DOHH2 (cell line): ENCODE results near the gene CORO2B.

ENCODE experiments used
- H3F3A ChIP-seq: fragments of 200-600 bp; sonication (generic), shearing (Covaris generic); 2 replicates; pipeline ENCODE4 v1.6.0; 2016; ENCODE audit warnings: antibody characterized with exemption, mild to moderate bottlenecking; ENCODE audit not compliant: control insufficient read depth, insufficient read depth
- H3K27ac ChIP-seq: fragments of 200-600 bp; sonication (generic); 2 replicates; pipeline ENCODE4 v1.5.1; 2014; ENCODE audit warnings: low read depth, mild to moderate bottlenecking, low read length, moderate library complexity
- H3K27me3 ChIP-seq: fragments of 200-600 bp; sonication (generic); 2 replicates; pipeline ENCODE4 v1.6.1; 2014; ENCODE audit warnings: mild to moderate bottlenecking, low read length, mixed read lengths; ENCODE audit not compliant: control insufficient read depth
- H3K36me3 ChIP-seq: fragments of 200-600 bp; sonication (generic); 2 replicates; pipeline ENCODE4 v1.6.1; 2014; ENCODE audit warnings: mild to moderate bottlenecking, low read length, moderate library complexity, mixed read lengths; ENCODE audit not compliant: control insufficient read depth
- H3K4me1 ChIP-seq: fragments of 200-600 bp; sonication (generic); 2 replicates; pipeline ENCODE4 v1.6.1; 2014; ENCODE audit warnings: mild to moderate bottlenecking, low read length, mixed read lengths; ENCODE audit not compliant: control insufficient read depth
- H3K4me2 ChIP-seq: fragments of 200-600 bp; sonication (generic); 2 replicates; pipeline ENCODE4 v1.6.0; 2014; ENCODE audit warnings: mild to moderate bottlenecking, low read length, moderate library complexity
- H3K4me3 ChIP-seq: fragments of 200-600 bp; sonication (generic); 2 replicates; pipeline ENCODE4 v1.5.1; 2014; ENCODE audit warnings: mild to moderate bottlenecking, low read length, mixed read lengths
- H3K79me2 ChIP-seq: fragments of 200-600 bp; sonication (generic); 2 replicates; pipeline ENCODE4 v1.6.1; 2014; ENCODE audit warnings: mild to moderate bottlenecking, low read length, mixed read lengths; ENCODE audit not compliant: control insufficient read depth
- H3K9me2 ChIP-seq: fragments of 200-600 bp; sonication (generic); replicated peaks from 2 replicates; pipeline ENCODE4 v1.6.1; 2014; ENCODE audit warnings: mild to moderate bottlenecking, low read length, mixed read lengths; ENCODE audit not compliant: control insufficient read depth
- H3K9me3 ChIP-seq: fragments of 200-600 bp; sonication (generic); 2 replicates; pipeline ENCODE4 v1.6.1; 2014; ENCODE audit warnings: antibody characterized with exemption, low read length, mixed read lengths; ENCODE audit not compliant: control insufficient read depth, insufficient read depth
- H4K20me1 ChIP-seq: fragments of 200-600 bp; sonication (generic); 2 replicates; pipeline ENCODE4 v1.6.0; 2014; ENCODE audit warnings: low read depth, mild to moderate bottlenecking, antibody characterized with exemption, low read length, moderate library complexity; ENCODE audit not compliant: control insufficient read depth, insufficient read depth
- CTCF ChIP-seq: fragments of 200-600 bp; sonication (generic); IDR thresholded peaks from one replicate; pipeline ENCODE4 v1.5.1; 2014; ENCODE audit warnings: antibody characterized with exemption, mild to moderate bottlenecking, low read depth, low read length; ENCODE audit not compliant: poor library complexity, severe bottlenecking
- EZH2phosphoT487 ChIP-seq: fragments of 200-600 bp; sonication (generic); IDR thresholded peaks from 2 replicates; pipeline ENCODE4 v1.6.1; 2017; ENCODE audit warnings: borderline replicate concordance, mild to moderate bottlenecking, antibody characterized with exemption, low read length, moderate library complexity, mixed read lengths

The CORO2B gene

DNA sequence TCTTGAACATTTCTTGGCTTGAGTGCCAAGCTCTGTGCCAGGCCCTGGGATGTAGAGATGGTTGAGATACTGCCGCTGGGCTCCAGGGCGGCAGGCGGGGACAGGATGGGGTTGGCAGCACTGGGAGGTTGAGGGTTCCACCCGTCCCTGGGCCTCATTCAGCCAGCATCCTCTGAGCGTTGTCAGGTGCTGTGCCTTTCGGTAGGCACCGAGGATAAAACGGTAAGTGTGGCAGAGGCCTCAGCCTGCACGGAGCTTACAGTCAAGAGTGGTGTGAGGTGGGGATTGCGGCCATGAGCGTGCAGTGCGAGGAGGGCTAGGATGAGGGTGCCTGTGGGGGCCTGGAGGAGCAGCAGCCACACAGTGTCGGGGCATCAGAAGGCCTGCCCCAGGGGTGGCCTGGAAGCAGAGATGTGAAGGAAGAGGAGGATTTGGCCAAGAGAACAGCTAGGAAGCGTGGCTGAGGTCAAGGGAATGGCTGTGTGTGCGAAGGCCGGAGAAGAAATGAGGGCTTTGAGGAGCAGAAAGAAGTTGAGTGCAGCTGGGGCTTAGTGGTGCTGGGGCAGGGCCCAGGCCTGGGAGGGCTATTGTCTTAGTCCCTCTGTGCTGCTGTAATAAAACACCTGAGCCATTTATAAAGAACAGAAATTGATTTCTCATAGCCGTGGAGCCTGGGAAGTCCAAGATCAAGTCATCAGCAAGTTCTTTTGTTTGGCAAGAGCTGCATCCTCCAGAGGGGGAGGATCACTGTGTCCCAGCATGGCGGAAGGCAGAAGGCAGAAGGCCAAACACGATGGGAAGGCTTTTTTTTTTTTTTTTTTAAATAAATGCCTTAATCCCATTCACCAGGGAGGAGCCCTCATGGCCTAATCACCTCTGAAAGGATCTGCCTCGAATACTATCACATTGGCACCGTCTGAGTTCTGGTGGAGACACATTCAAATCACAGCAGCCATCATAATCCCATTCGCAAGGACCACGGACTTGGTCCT lies 22.7 kb downstream of the CORO2B start:
- H3K4me2 ChIP-seq: no peak overlapping the region
- no peak overlapping the region for H3K4me3 ChIP-seq
- no peaks in the 10 kb centered on the region for H3K9me3 ChIP-seq
- H3K4me1 ChIP-seq: peaks cover 7% of the 10 kb centered on the region
- peaks cover 5% of the 10 kb centered on the region; the same call in 1 of the 2 replicates for H3K27me3 ChIP-seq
- H3F3A ChIP-seq: no peaks in the 10 kb centered on the region
- H3K27ac ChIP-seq: no peak overlapping the region
- H3K36me3 ChIP-seq: no peaks in the 10 kb centered on the region
- TF ChIP-seq CTCF: no peak
- TF ChIP-seq EZH2phosphoT487: no peak
- H3K79me2 ChIP-seq: no peaks in the 10 kb centered on the region
- no peaks in the 10 kb centered on the region for H3K9me2 ChIP-seq
- H4K20me1 ChIP-seq: no peaks in the 10 kb centered on the region

DNA sequence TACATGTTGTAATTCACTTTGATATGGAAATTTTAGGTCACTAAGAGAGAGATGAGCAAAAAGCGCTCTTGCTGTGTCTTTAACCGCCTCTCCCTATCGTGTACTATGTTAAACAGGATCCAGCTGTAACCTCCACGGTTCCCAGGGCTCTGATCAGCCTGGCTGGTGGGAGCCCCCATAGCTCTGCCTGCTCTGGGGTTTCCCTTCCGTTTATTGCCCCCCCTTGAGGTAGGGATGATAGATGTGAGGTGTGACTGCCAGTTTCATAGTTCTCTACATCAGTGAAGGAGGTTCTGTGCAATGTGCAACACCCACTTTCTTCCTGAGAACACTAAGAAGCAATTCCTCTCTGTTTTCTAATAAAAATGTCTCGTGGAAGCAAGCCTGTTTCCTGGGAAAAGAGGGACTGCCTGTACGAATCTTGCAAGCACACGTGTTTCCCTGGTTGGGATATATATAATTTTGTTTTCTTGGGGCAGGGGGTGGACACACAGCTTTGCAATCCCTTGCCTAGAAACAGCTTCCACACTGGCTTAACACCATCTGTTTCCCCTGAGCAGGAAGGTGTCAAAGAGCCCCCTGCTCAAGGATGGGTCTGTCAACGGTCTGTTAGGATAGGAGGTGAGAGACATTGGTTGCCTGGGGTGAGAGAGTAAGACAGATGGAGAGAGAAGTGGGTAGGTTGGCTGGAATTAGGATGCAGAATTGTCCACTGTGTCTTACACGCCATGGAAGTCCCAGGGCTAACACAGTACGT lies 23.8 kb downstream of the CORO2B start:
- H3K36me3 ChIP-seq: no peaks in the 10 kb centered on the region
- H4K20me1 ChIP-seq: no peaks in the 10 kb centered on the region
- H3K9me3 ChIP-seq: no peaks in the 10 kb centered on the region
- no peaks in the 10 kb centered on the region for H3K9me2 ChIP-seq
- peaks cover 7% of the 10 kb centered on the region for H3K4me1 ChIP-seq
- no peaks in the 10 kb centered on the region for H3K79me2 ChIP-seq
- TF ChIP-seq CTCF (no peak), EZH2phosphoT487 (no peak)
- no peak overlapping the region for H3K27ac ChIP-seq
- H3K4me3 ChIP-seq: no peak overlapping the region
- peaks cover 5% of the 10 kb centered on the region; the same call in 1 of the 2 replicates for H3K27me3 ChIP-seq
- no peaks in the 10 kb centered on the region for H3F3A ChIP-seq
- no peak overlapping the region for H3K4me2 ChIP-seq

DNA sequence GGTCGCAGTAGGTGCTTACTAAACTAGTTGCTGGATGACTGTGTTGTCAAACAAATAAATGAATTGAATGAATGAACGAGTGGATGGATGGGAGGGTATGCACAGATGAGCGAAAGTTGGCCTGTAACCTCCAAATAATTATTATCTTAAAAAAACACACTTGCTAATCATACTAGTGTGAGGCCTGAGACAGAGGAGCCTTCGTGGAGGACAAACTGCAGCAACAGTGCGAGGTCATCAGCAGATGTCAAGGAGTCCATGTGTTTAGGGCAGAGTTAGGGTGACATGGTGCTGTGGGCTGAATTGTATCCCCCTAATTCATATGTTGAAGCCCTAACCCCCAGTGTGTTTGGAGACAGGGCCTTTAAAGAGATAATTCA lies 24.4 kb downstream of the CORO2B start:
- H3K27me3 ChIP-seq: peaks cover 5% of the 10 kb centered on the region; the same call in 1 of the 2 replicates
- H3K9me2 ChIP-seq: no peaks in the 10 kb centered on the region

More for the DNA sequence above, 24.4 kb downstream of the CORO2B start:
- H3K36me3 ChIP-seq: no peaks in the 10 kb centered on the region
- H3F3A ChIP-seq: no peaks in the 10 kb centered on the region
- peaks cover 7% of the 10 kb centered on the region for H3K4me1 ChIP-seq
- H4K20me1 ChIP-seq: no peaks in the 10 kb centered on the region
- TF ChIP-seq EZH2phosphoT487: no peak
- no peak for TF ChIP-seq CTCF
- H3K27ac ChIP-seq: no peak overlapping the region
- H3K4me3 ChIP-seq: no peak overlapping the region
- no peak overlapping the region for H3K4me2 ChIP-seq
- no peaks in the 10 kb centered on the region for H3K79me2 ChIP-seq
- no peaks in the 10 kb centered on the region for H3K9me3 ChIP-seq
